ENCODE data around the gene AGAP1.
"Not testable (repeated sequence)": the region's sequence is repeated elsewhere in the genome, so short reads cannot be mapped to it uniquely, and the experiment has no call there.

Gene AGAP1

GRCh38 chr2:236052206-236052605 is 558.4 kb downstream of the AGAP1 start:
- Histone ChIP-seq H3K36me3 (ENCODE audit: insufficient read depth, low read length) (peaks cover 4% of the 10 kb centered on the region), H3K9me3 (replicated peaks; ENCODE audit: low read length) (no peaks in the 10 kb centered on the region), H3K4me3 (ENCODE audit: low read length) (no peak overlapping the region), H3K4me2 (ENCODE audit: low read length) (no peak overlapping the region), H3K4me1 (ENCODE audit: control insufficient read depth, insufficient read depth, low read length) (no peaks in the 10 kb centered on the region), H3K27me3 (ENCODE audit: control insufficient read depth, insufficient read depth, low read length) (no peaks in the 10 kb centered on the region), H3K9ac (ENCODE audit: low read depth, low read length) (no peak overlapping the region)

GRCh38 chr2:236052926-236053821 is 559.3 kb downstream of the AGAP1 start:
- Histone ChIP-seq H3K9ac (ENCODE audit: low read depth, low read length) (no peak overlapping the region), H3K4me2 (ENCODE audit: low read length) (no peak overlapping the region), H3K36me3 (ENCODE audit: insufficient read depth, low read length) (peaks cover 4% of the 10 kb centered on the region), H3K9me3 (replicated peaks; ENCODE audit: low read length) (no peaks in the 10 kb centered on the region), H3K27me3 (ENCODE audit: control insufficient read depth, insufficient read depth, low read length) (no peaks in the 10 kb centered on the region), H3K4me1 (ENCODE audit: control insufficient read depth, insufficient read depth, low read length) (no peaks in the 10 kb centered on the region), H3K4me3 (ENCODE audit: low read length) (no peak overlapping the region)

DNA sequence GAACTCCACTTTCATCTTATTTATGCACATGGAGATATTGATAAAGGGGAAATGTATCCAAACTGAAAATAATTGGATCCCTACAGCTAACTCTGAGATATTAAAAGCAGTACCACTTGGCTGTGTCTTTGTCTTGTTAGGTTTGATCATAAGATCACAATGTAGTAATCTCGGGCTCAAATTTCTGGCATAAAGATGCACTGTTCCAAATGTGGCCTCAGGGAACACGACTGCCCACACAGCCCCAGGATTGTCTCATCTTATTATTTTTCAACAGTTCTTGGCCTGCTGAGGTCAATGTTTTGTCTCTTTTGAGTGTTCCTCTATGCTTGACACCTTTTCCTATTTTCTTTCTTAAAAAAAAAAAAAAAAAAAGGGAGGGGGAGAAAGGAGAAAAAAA is 560.3 kb downstream of the AGAP1 start:
- no peaks in the 10 kb centered on the region for H3K27me3 ChIP-seq (ENCODE audit: control insufficient read depth, insufficient read depth, low read length)
- H3K4me3 ChIP-seq (ENCODE audit: low read length): no peak overlapping the region

DNA sequence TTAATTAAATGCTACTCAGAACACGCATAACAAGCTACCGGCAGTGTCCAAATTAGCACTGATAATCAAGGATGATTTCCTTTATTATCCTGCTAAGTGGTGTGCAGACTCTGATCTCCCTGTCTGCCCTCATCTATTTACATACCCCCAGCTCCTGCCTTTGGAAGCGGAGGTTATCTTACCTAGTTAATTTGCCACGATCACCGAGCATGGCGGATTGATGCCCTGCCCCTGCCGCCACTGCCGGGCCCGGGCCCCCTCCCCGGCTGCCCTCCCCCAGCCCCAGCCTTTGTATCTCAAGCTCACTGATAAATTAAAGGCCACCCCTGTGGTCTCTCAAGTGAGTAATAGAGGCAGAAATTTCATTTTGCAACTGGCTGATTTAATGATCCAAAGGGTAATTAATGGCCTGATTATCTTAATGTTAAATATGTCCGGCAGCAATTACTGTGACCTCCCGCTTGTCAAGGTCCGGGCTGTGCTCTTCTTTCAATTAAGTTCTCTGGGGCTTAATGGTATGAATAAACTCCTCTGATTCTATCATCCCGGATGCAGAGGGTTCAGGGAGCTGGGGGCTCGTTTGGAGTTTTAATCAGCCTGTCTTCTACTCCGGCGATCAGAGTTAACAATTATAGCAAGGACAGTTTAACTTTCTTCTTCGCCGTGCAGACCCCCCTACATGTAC is 560.9 kb downstream of the AGAP1 start:
- H3K27me3 ChIP-seq (ENCODE audit: control insufficient read depth, insufficient read depth, low read length): no peaks in the 10 kb centered on the region
- H3K4me1 ChIP-seq (ENCODE audit: control insufficient read depth, insufficient read depth, low read length): no peaks in the 10 kb centered on the region
- H3K36me3 ChIP-seq (ENCODE audit: insufficient read depth, low read length): peaks cover 3% of the 10 kb centered on the region
- no peak overlapping the region for H3K4me3 ChIP-seq (ENCODE audit: low read length)
- H3K4me2 ChIP-seq (ENCODE audit: low read length): no peak overlapping the region
- H3K9ac ChIP-seq (ENCODE audit: low read depth, low read length): no peak overlapping the region
- H3K9me3 ChIP-seq (replicated peaks; ENCODE audit: low read length): no peaks in the 10 kb centered on the region

More for the DNA sequence above, 560.3 kb downstream of the AGAP1 start:
- Histone ChIP-seq H3K9me3 (replicated peaks; ENCODE audit: low read length) (no peaks in the 10 kb centered on the region), H3K36me3 (ENCODE audit: insufficient read depth, low read length) (peaks cover 3% of the 10 kb centered on the region), H3K9ac (ENCODE audit: low read depth, low read length) (no peak overlapping the region), H3K4me1 (ENCODE audit: control insufficient read depth, insufficient read depth, low read length) (no peaks in the 10 kb centered on the region), H3K4me2 (ENCODE audit: low read length) (no peak overlapping the region)

DNA sequence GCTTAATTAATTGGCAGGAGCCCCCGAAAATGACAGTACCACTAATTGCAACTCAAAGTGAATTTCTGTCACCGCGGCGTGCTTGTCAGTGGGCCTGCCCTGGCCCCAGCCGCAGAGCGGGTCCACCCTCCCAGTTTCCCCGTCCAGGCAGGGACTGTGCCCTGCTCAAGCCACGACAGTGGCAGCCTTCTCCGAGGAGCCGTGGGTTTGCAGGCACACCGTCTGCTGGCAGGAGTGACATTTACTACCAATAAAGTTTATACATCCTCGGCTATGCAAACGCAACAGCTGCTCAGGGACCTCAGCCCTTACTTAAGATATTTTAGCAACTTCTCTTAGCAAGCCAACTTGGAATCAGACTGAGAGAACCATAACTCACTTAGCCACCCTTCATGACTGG is 561.6 kb downstream of the AGAP1 start:
- Histone ChIP-seq H3K9me3 (replicated peaks; ENCODE audit: low read length) (no peaks in the 10 kb centered on the region), H3K27me3 (ENCODE audit: control insufficient read depth, insufficient read depth, low read length) (no peaks in the 10 kb centered on the region)

DNA sequence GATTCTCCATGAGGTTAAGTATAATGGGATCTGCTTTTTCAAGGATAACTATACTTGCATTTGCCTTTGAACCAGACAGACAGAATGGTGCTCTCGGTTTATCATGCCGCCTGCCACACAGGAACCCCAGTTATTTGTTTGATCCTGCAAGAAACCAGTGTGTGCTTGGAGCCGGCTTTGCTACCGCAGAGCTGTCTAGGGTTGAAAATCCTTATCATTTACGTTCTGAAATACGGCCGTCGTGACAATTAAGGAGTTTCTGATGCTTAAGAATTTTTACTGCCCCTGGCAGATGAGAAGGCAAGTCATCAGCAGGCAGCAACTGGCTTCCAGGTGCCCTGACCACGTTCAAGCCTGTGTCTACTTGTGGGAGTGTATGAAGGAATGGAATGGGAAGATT is 562.3 kb downstream of the AGAP1 start:
- no peaks in the 10 kb centered on the region for H3K27me3 ChIP-seq (ENCODE audit: control insufficient read depth, insufficient read depth, low read length)
- H3K4me2 ChIP-seq (ENCODE audit: low read length): no peak overlapping the region
- no peaks in the 10 kb centered on the region for H3K9me3 ChIP-seq (replicated peaks; ENCODE audit: low read length)
- H3K4me1 ChIP-seq (ENCODE audit: control insufficient read depth, insufficient read depth, low read length): no peaks in the 10 kb centered on the region
- H3K36me3 ChIP-seq (ENCODE audit: insufficient read depth, low read length): peaks cover 3% of the 10 kb centered on the region
- no peak overlapping the region for H3K9ac ChIP-seq (ENCODE audit: low read depth, low read length)
- no peak overlapping the region for H3K4me3 ChIP-seq (ENCODE audit: low read length)

More for the DNA sequence above, 561.6 kb downstream of the AGAP1 start:
- Histone ChIP-seq H3K4me1 (ENCODE audit: control insufficient read depth, insufficient read depth, low read length) (no peaks in the 10 kb centered on the region), H3K9ac (ENCODE audit: low read depth, low read length) (no peak overlapping the region), H3K36me3 (ENCODE audit: insufficient read depth, low read length) (peaks cover 3% of the 10 kb centered on the region), H3K4me3 (ENCODE audit: low read length) (no peak overlapping the region), H3K4me2 (ENCODE audit: low read length) (no peak overlapping the region)

GRCh38 chr2:236057375-236057774 is 563.5 kb downstream of the AGAP1 start:
- Histone ChIP-seq H3K4me3 (ENCODE audit: low read length) (no peak overlapping the region), H3K9me3 (replicated peaks; ENCODE audit: low read length) (no peaks in the 10 kb centered on the region), H3K36me3 (ENCODE audit: insufficient read depth, low read length) (peaks cover 3% of the 10 kb centered on the region), H3K9ac (ENCODE audit: low read depth, low read length) (no peak overlapping the region), H3K4me1 (ENCODE audit: control insufficient read depth, insufficient read depth, low read length) (no peaks in the 10 kb centered on the region), H3K4me2 (ENCODE audit: low read length) (no peak overlapping the region), H3K27me3 (ENCODE audit: control insufficient read depth, insufficient read depth, low read length) (no peaks in the 10 kb centered on the region)

- no peaks in the 10 kb centered on the region for H3K9me3 ChIP-seq (replicated peaks; ENCODE audit: low read length)
These were observed 567.7 kb downstream of the AGAP1 start for GRCh38 chr2:236061497-236061896.

GRCh38 chr2:236061899-236062298 is 568.1 kb downstream of the AGAP1 start:
- Histone ChIP-seq H3K36me3 (ENCODE audit: insufficient read depth, low read length) (peaks cover 3% of the 10 kb centered on the region), H3K4me2 (ENCODE audit: low read length) (no peak overlapping the region), H3K9me3 (replicated peaks; ENCODE audit: low read length) (no peaks in the 10 kb centered on the region)

More at GRCh38 chr2:236061497-236061896, 567.7 kb downstream of the AGAP1 start:
- H3K4me1 ChIP-seq (ENCODE audit: control insufficient read depth, insufficient read depth, low read length): no peaks in the 10 kb centered on the region
- H3K36me3 ChIP-seq (ENCODE audit: insufficient read depth, low read length): peaks cover 3% of the 10 kb centered on the region
- no peaks in the 10 kb centered on the region for H3K27me3 ChIP-seq (ENCODE audit: control insufficient read depth, insufficient read depth, low read length)
- H3K4me2 ChIP-seq (ENCODE audit: low read length): no peak overlapping the region
- H3K9ac ChIP-seq (ENCODE audit: low read depth, low read length): no peak overlapping the region
- H3K4me3 ChIP-seq (ENCODE audit: low read length): no peak overlapping the region

GRCh38 chr2:236062806-236063205 is 569.0 kb downstream of the AGAP1 start:
- not testable (repeated sequence) for H3K4me1 ChIP-seq (ENCODE audit: control insufficient read depth, insufficient read depth, low read length); H3K27me3 ChIP-seq (ENCODE audit: control insufficient read depth, insufficient read depth, low read length); H3K4me2 ChIP-seq (ENCODE audit: low read length); H3K9ac ChIP-seq (ENCODE audit: low read depth, low read length); H3K4me3 ChIP-seq (ENCODE audit: low read length); H3K9me3 ChIP-seq (replicated peaks; ENCODE audit: low read length); H3K36me3 ChIP-seq (ENCODE audit: insufficient read depth, low read length)

More at GRCh38 chr2:236061899-236062298, 568.1 kb downstream of the AGAP1 start:
- H3K27me3 ChIP-seq (ENCODE audit: control insufficient read depth, insufficient read depth, low read length): no peaks in the 10 kb centered on the region
- H3K4me3 ChIP-seq (ENCODE audit: low read length): no peak overlapping the region
- H3K4me1 ChIP-seq (ENCODE audit: control insufficient read depth, insufficient read depth, low read length): no peaks in the 10 kb centered on the region
- H3K9ac ChIP-seq (ENCODE audit: low read depth, low read length): no peak overlapping the region

- Histone ChIP-seq H3K9ac (ENCODE audit: low read depth, low read length) (no peak overlapping the region), H3K4me3 (ENCODE audit: low read length) (no peak overlapping the region), H3K9me3 (replicated peaks; ENCODE audit: low read length) (no peaks in the 10 kb centered on the region), H3K27me3 (ENCODE audit: control insufficient read depth, insufficient read depth, low read length) (no peaks in the 10 kb centered on the region), H3K4me1 (ENCODE audit: control insufficient read depth, insufficient read depth, low read length) (no peaks in the 10 kb centered on the region), H3K36me3 (ENCODE audit: insufficient read depth, low read length) (no peaks in the 10 kb centered on the region), H3K4me2 (ENCODE audit: low read length) (no peak overlapping the region)
These were observed 570.2 kb downstream of the AGAP1 start for GRCh38 chr2:236063994-236064393.
